H1 (cell line): Measurements from ENCODE around the gene ATP11A. TPM values are rescaled to one million over a fixed set of nuclear protein-coding genes. Genes with fewer than 3 reads are reported as not detected.

Experiments used
- CHD1 ChIP-seq: IDR thresholded peaks from 2 replicates; pipeline ENCODE4 v1.6.1; 2012; ENCODE audit warnings: low read depth, low read length, improper control_type of control experiment
- CHD7 ChIP-seq: fragments of 300-600 bp; sonication (generic); IDR thresholded peaks from 2 replicates; pipeline ENCODE4 v1.7.1; 2012; ENCODE audit warnings: low read length, moderate library complexity, mild to moderate bottlenecking, inconsistent platforms; ENCODE audit not compliant: insufficient replicate concordance
- CTBP2 ChIP-seq: IDR thresholded peaks from 2 replicates; pipeline ENCODE4 v1.7.0; 2011; ENCODE audit warnings: borderline replicate concordance, mild to moderate bottlenecking, moderate library complexity, mixed read lengths, low read length; ENCODE audit not compliant: insufficient read depth, insufficient read length
- EGR1 ChIP-seq: IDR thresholded peaks from 2 replicates; pipeline ENCODE4 v1.6.1; 2011; ENCODE audit warnings: low read depth, low read length, borderline replicate concordance
- GABPA ChIP-seq: IDR thresholded peaks from 2 replicates; pipeline ENCODE4 v1.6.1; 2011; ENCODE audit warnings: mild to moderate bottlenecking, low read length, moderate library complexity, borderline replicate concordance; ENCODE audit not compliant: insufficient read depth
- NRF1 ChIP-seq: IDR thresholded peaks from 2 replicates; pipeline ENCODE4 v1.6.1; 2011; ENCODE audit warnings: mild to moderate bottlenecking, low read depth, low read length, improper control_type of control experiment
- POU5F1 ChIP-seq: IDR thresholded peaks from 2 replicates; pipeline ENCODE4 v1.6.1; 2011; ENCODE audit warnings: low read depth, mild to moderate bottlenecking, low read length, moderate library complexity
- SIN3A ChIP-seq, 2 experiments: IDR thresholded peaks in 1 of 2; conservative IDR thresholded peaks in 1 of 2; 2 replicates each; pipeline ENCODE4 v1.6.1; 2011 to 2012; ENCODE audit warnings: low read length in 2 of 2, improper control_type of control experiment in 1 of 2, low read depth in 1 of 2, mild to moderate bottlenecking in 1 of 2
- SIX5 ChIP-seq: IDR thresholded peaks from 2 replicates; pipeline ENCODE4 v1.6.1; 2011; ENCODE audit warnings: mild to moderate bottlenecking, low read depth, low read length
- SP4 ChIP-seq: IDR thresholded peaks from 2 replicates; pipeline ENCODE4 v1.6.1; 2012; ENCODE audit warnings: low read length, inconsistent platforms
- ZNF274 ChIP-seq: IDR thresholded peaks from 2 replicates; pipeline ENCODE4 v1.7.0; 2012; ENCODE audit warnings: low read length, borderline replicate concordance; ENCODE audit errors: extremely low read depth
- polyA plus RNA-seq, 7 experiments: library from polyadenylated mRNA; depleted of rRNA in 3 of 7; stranded (reverse) in 5 of 7; unstranded in 2 of 7; fragments of >200 nt in 5 of 7; fragments of 200-250 nt in 2 of 7; gene quantifications; 1 replicate in 5 of 7; 2 replicates in 1 of 7; 4 replicates in 1 of 7; pipeline versions ENCODE4 v1.2.1 to v1.2.3, GENCODE V29; 2011 to 2013; ENCODE audit warnings: missing spikeins in 2 of 7, mixed read lengths in 2 of 7
- total RNA-seq: library from RNA; stranded (reverse); fragmentation: NEBNext Ultra II Directional; extraction: Animal tissue kit (Norgen Biotek cat#: 25700); gene quantifications from 2 replicates; pipeline ENCODE4 v1.2.1, GENCODE V29; 2021

Gene ATP11A
- total and polyA plus RNA-seq, 2 of the 8 experiments (the other 6 are each of a cell fraction or from before 2014, with no cell fraction given): 28.8 to 72.9 TPM

DNA sequence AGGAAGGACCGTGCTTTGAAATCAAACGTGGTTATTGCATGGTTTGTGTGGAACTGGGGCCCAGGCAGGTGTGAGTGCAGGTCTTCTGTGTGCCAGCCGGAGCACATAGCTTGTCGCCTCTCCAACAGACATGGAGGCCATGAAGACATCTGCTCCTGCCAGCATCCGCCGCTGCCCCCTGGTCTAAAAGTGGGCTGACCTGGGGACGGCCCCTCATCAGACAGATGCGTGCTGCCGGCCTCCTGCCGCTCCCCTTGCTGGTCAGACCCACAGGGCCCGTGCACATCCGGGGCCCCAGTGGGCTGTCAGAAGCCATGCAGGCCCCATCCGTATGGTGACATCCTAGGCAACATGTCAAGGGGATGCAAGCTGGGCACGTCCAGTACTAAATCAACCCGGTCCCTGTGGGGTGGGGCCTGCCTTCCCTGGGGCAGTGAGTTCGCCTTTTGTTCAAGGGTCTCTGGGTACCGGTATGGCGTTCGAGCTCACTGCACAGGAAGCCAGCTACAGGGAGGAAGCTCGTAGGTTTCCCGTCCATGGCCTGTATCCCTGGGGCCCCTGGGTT is 191.2 kb downstream of the ATP11A start (continued):
- no peak for TF ChIP-seq CHD7
- TF ChIP-seq EGR1: no peak
- TF ChIP-seq POU5F1: no peak
- TF ChIP-seq NRF1: no peak
- no peak for TF ChIP-seq SIX5
- TF ChIP-seq ZNF274: no peak
- TF ChIP-seq SIN3A (conservative IDR thresholded peaks at IDR 0.05 in 1 of 2, IDR thresholded peaks at IDR 0.05 in 1 of 2; ENCODE audit: low read depth in 1 of 2, low read length in 2 of 2): no peak
- TF ChIP-seq GABPA: no peak
- TF ChIP-seq CHD1: no peak
- TF ChIP-seq CTBP2: no peak
- TF ChIP-seq SP4: no peak
